H1 (cell line): ENCODE measurements around the gene ATP5ME. TPM values are rescaled to one million over a fixed set of nuclear protein-coding genes. Genes with fewer than 3 reads are reported as not detected.
"Not testable (repeated sequence)": the region's sequence is repeated elsewhere in the genome, so short reads cannot be mapped to it uniquely, and the experiment has no call there.

Source experiments
- CTCF ChIA-PET: fragments of 300-600 bp; sonication (Branson Sonifier 250); formaldehyde crosslinking; loops from one replicate; lab custom pipeline; 2021; ENCODE audit not compliant: partially characterized antibody; lab: Charles Lee
- POLR2A ChIA-PET: fragments of 300-600 bp; sonication (Branson Sonifier 250); formaldehyde crosslinking; loops from one replicate; lab custom pipeline; 2021; ENCODE audit warnings: inconsistent platforms; ENCODE audit not compliant: partially characterized antibody; lab: Charles Lee
- DNase-seq, 2 experiments: peaks; one replicate each; pipeline versions ENCODE4 v3.0.0 to v3.0.0-alpha.2; 2010 to 2022; ENCODE audit warnings: low spot score in 2 of 2, low read depth in 1 of 2, mixed read lengths in 1 of 2
- FAIRE-seq: peaks from 2 replicates; lab custom pipeline; 2011; peaks lifted over from hg19 to GRCh38; lab: Jason Lieb, UNC
- H2AFZ ChIP-seq: 2 replicates; pipeline ENCODE4 v1.8.1; 2012; ENCODE audit warnings: low read length, inconsistent platforms
- H2AK5ac ChIP-seq: 2 replicates; pipeline ENCODE4 v1.6.1; 2013; ENCODE audit warnings: low read depth, low read length
- H2BK120ac ChIP-seq: replicated peaks from 2 replicates; pipeline ENCODE3; 2013; ENCODE audit warnings: low read depth, low read length, inconsistent platforms
- H2BK12ac ChIP-seq: 2 replicates; pipeline ENCODE4 v1.6.1; 2013; ENCODE audit warnings: low read depth, low read length
- H2BK15ac ChIP-seq: 2 replicates; pipeline ENCODE4 v1.6.1; 2013; ENCODE audit warnings: low read length
- H2BK20ac ChIP-seq: 2 replicates; pipeline ENCODE4 v1.6.1; 2013; ENCODE audit warnings: low read length
- H2BK5ac ChIP-seq: 2 replicates; pipeline ENCODE4 v1.6.1; 2013; ENCODE audit warnings: low read depth, low read length
- H3K14ac ChIP-seq: 2 replicates; pipeline ENCODE4 v1.6.1; 2013; ENCODE audit warnings: inconsistent platforms; ENCODE audit not compliant: insufficient read length
- H3K18ac ChIP-seq: 2 replicates; pipeline ENCODE4 v1.6.1; 2013; ENCODE audit warnings: low read length; ENCODE audit errors: extremely low read depth
- H3K23ac ChIP-seq: 2 replicates; pipeline ENCODE4 v1.6.1; 2013; ENCODE audit warnings: inconsistent platforms; ENCODE audit not compliant: insufficient read length
- H3K23me2 ChIP-seq: 2 replicates; pipeline ENCODE4 v1.6.1; 2013; ENCODE audit warnings: low read depth, low read length
- H3K27ac ChIP-seq: 2 replicates; pipeline ENCODE4 v1.6.1; 2011; ENCODE audit warnings: low read depth, low read length, inconsistent platforms
- H3K27me3 ChIP-seq, 4 experiments: replicated peaks in 1 of 4; 1 replicate in 1 of 4; 2 replicates in 3 of 4; pipeline versions ENCODE4 v1.6.1 to v1.8.1; 2011 to 2013; ENCODE audit warnings: low read length in 3 of 4, mild to moderate bottlenecking in 3 of 4, inconsistent platforms in 2 of 4, mixed read lengths in 2 of 4, moderate library complexity in 1 of 4; ENCODE audit not compliant: control insufficient read depth in 3 of 4, insufficient read depth in 3 of 4; ENCODE audit errors: extremely low read depth in 1 of 4
- H3K36me3 ChIP-seq, 4 experiments: 2 replicates each; pipeline versions ENCODE4 v1.6.1 to v1.8.1; 2011 to 2013; ENCODE audit warnings: mild to moderate bottlenecking in 4 of 4, low read length in 3 of 4, moderate library complexity in 2 of 4, control low read depth in 1 of 4, inconsistent platforms in 1 of 4; ENCODE audit not compliant: insufficient read depth in 4 of 4, control insufficient read depth in 2 of 4
- H3K4ac ChIP-seq: replicated peaks from 2 replicates; pipeline ENCODE3; 2013; ENCODE audit warnings: low read length, low read depth, mixed read lengths, inconsistent platforms; ENCODE audit not compliant: insufficient read length
- H3K4me1 ChIP-seq, 4 experiments: replicated peaks in 1 of 4; 1 replicate in 1 of 4; 2 replicates in 3 of 4; pipeline versions ENCODE4 v1.6.1 to v1.8.1; 2011 to 2013; ENCODE audit warnings: low read length in 3 of 4, inconsistent platforms in 2 of 4, mixed read lengths in 1 of 4; ENCODE audit not compliant: insufficient read depth in 4 of 4, control insufficient read depth in 3 of 4
- H3K4me2 ChIP-seq, 2 experiments: 2 replicates each; pipeline versions ENCODE4 v1.6.1 to v1.8.1; 2011 to 2013; ENCODE audit warnings: low read depth in 2 of 2, low read length in 2 of 2, control low read depth in 1 of 2, inconsistent platforms in 1 of 2, mild to moderate bottlenecking in 1 of 2; ENCODE audit not compliant: insufficient read depth in 1 of 2
- H3K4me3 ChIP-seq, 4 experiments: fragments of 200-600, 300-600 bp in 1 of 4; sonication (generic), shearing (Covaris generic), sonication (Bioruptor Twin) in 1 of 4; 2 replicates each; pipeline versions ENCODE4 v1.5.1 to v1.8.1; 2011 to 2016; ENCODE audit warnings: low read length in 4 of 4, low read depth in 3 of 4, control low read depth in 2 of 4, inconsistent platforms in 2 of 4, mild to moderate bottlenecking in 2 of 4, mixed read lengths in 1 of 4, moderate library complexity in 1 of 4; ENCODE audit not compliant: insufficient read depth in 2 of 4; ENCODE audit errors: extremely low read depth in 1 of 4
- H3K56ac ChIP-seq: replicated peaks from 2 replicates; pipeline ENCODE3; 2013; ENCODE audit warnings: low read depth, mild to moderate bottlenecking, mixed read lengths, low read length, inconsistent platforms; ENCODE audit not compliant: insufficient read length
- H3K79me1 ChIP-seq: 2 replicates; pipeline ENCODE4 v1.6.1; 2013; ENCODE audit warnings: low read depth, low read length, control low read depth
- H3K79me2 ChIP-seq, 2 experiments: 2 replicates each; pipeline versions ENCODE4 v1.6.1 to v1.8.1; 2012 to 2013; ENCODE audit warnings: low read length in 2 of 2, mild to moderate bottlenecking in 2 of 2, inconsistent platforms in 1 of 2; ENCODE audit not compliant: insufficient read depth in 2 of 2, control insufficient read depth in 1 of 2
- H3K9ac ChIP-seq, 4 experiments: replicated peaks in 1 of 4; 1 replicate in 1 of 4; 2 replicates in 3 of 4; pipeline versions ENCODE4 v1.6.1 to v1.8.1; 2011 to 2013; ENCODE audit warnings: low read depth in 3 of 4, low read length in 3 of 4, control low read depth in 2 of 4, mild to moderate bottlenecking in 2 of 4, moderate library complexity in 2 of 4, inconsistent platforms in 1 of 4; ENCODE audit errors: extremely low read depth in 1 of 4
- H3K9me3 ChIP-seq, 2 experiments: 2 replicates each; pipeline versions ENCODE4 v1.6.1 to v1.8.1; 2012 to 2013; ENCODE audit warnings: mild to moderate bottlenecking in 2 of 2, moderate library complexity in 2 of 2, control low read depth in 1 of 2, inconsistent platforms in 1 of 2, low read depth in 1 of 2, low read length in 1 of 2, mixed read lengths in 1 of 2; ENCODE audit not compliant: insufficient read depth in 2 of 2
- H4K20me1 ChIP-seq, 2 experiments: replicated peaks in 1 of 2; 2 replicates each; pipeline versions ENCODE3 to v1.8.1; 2011 to 2013; ENCODE audit warnings: inconsistent platforms in 2 of 2, low read length in 2 of 2, mild to moderate bottlenecking in 1 of 2; ENCODE audit not compliant: insufficient read depth in 2 of 2, control insufficient read depth in 1 of 2
- H4K5ac ChIP-seq: 2 replicates; pipeline ENCODE4 v1.6.1; 2013; ENCODE audit warnings: low read length, low read depth, mixed read lengths, inconsistent platforms; ENCODE audit not compliant: insufficient read length
- H4K8ac ChIP-seq: 2 replicates; pipeline ENCODE4 v1.8.0; 2013; ENCODE audit warnings: mild to moderate bottlenecking, moderate library complexity, low read length, inconsistent platforms; ENCODE audit not compliant: insufficient read depth; ENCODE audit errors: extremely low read depth
- H4K91ac ChIP-seq: replicated peaks from 2 replicates; pipeline ENCODE3; 2013; ENCODE audit warnings: low read length, mixed read lengths, inconsistent platforms; ENCODE audit not compliant: insufficient read length
- WGBS, 2 experiments: shearing (Covaris generic) in 1 of 2; methylation state at CpG; one replicate each; pipeline versions ENCODE4 v1.1.6 to v1.1.7; 2013 to 2015; ENCODE audit warnings: low lambda C conversion rate in 2 of 2, mixed read lengths in 2 of 2, inconsistent platforms in 1 of 2, low coverage in 1 of 2, missing lambda C conversion rate in 1 of 2; ENCODE audit not compliant: insufficient replicate concordance in 2 of 2, insufficient coverage in 1 of 2, insufficient read length in 1 of 2; ENCODE audit errors: extremely low coverage in 1 of 2, missing lambda C conversion rate in 1 of 2; 5-methylcytosine and 5-hydroxymethylcytosine counted together
- polyA plus RNA-seq, 7 experiments: library from polyadenylated mRNA; depleted of rRNA in 3 of 7; stranded (reverse) in 5 of 7; unstranded in 2 of 7; fragments of >200 nt in 5 of 7; fragments of 200-250 nt in 2 of 7; gene quantifications; 1 replicate in 5 of 7; 2 replicates in 1 of 7; 4 replicates in 1 of 7; pipeline versions ENCODE4 v1.2.1 to v1.2.3, GENCODE V29; 2011 to 2013; ENCODE audit warnings: missing spikeins in 2 of 7, mixed read lengths in 2 of 7
- total RNA-seq: library from RNA; stranded (reverse); fragmentation: NEBNext Ultra II Directional; extraction: Animal tissue kit (Norgen Biotek cat#: 25700); gene quantifications from 2 replicates; pipeline ENCODE4 v1.2.1, GENCODE V29; 2021

ATP5ME gene
- total and polyA plus RNA-seq, 2 of the 8 experiments (the other 6 are each of a cell fraction or from before 2014, with no cell fraction given), result 375 to 450 TPM

- H3K79me1 ChIP-seq, H3K23ac ChIP-seq, H3K4me2 ChIP-seq, H3K9me3 ChIP-seq, H3K4me3 ChIP-seq, H2AK5ac ChIP-seq, FAIRE-seq, H3K14ac ChIP-seq, H3K23me2 ChIP-seq, H4K8ac ChIP-seq, H4K91ac ChIP-seq, H2BK15ac ChIP-seq, H3K4me1 ChIP-seq, H2BK5ac ChIP-seq, H3K56ac ChIP-seq, H3K27me3 ChIP-seq, H3K18ac ChIP-seq, H3K9ac ChIP-seq, DNase-seq, H3K4ac ChIP-seq, H4K5ac ChIP-seq, H2BK12ac ChIP-seq, H2BK20ac ChIP-seq, H3K27ac ChIP-seq, H4K20me1 ChIP-seq, H3K79me2 ChIP-seq, H2BK120ac ChIP-seq, H2AFZ ChIP-seq: not testable (repeated sequence)
- WGBS, 2 experiments, result 83% methylated on average over 4 of the region's 6 CpGs; no CpG with 5 or more reads in 1 of the 2 experiments
- H3K36me3 ChIP-seq, result peaks cover 8 to 25% (median 13%) of the 10 kb centered on the region in 4 experiments
- ChIA-PET CTCF (interaction anchor here (0.6 kb wide), 1 partner anchor 19 kb away, joined by 3 read pairs; no protein-coding TSS in a partner anchor), POLR2A (interaction anchor here (1.7 to 4.9 kb wide), 3 partner anchors 11 to 19 kb away, joined by 7 to 25 read pairs (median 9); no protein-coding TSS in a partner anchor)
Measured at GRCh38 chr4:668219-668618, 5.9 kb downstream of the ATP5ME start.
